ENCODE data around the gene LINGO4.
A peak's percentile ranks its signal among the peaks of the same experiment; 100 is the strongest.

LINGO4 gene

DNA sequence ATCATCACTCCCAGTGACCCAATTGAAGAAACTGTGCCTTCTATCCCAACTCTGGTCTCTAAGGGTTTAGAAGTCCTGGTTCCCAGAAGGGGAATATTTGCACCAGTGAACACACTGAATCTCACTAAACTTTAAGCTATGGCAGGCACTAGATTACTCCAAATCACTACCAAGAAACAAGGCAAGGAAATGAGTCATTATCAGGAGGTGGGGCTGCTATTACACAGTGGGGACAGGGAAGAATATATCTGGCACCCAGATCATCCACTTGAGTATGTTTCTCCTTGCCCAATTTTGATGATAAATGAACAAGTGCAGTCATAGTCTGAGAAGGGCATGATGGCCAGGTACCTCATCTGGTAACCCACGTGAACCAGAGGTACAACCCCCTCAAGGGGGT lies 48.9 kb downstream of the LINGO4 start:
- Histone ChIP-seq H3K4me1 (ENCODE audit: control insufficient read depth, insufficient read depth, low read length) (no peaks in the 10 kb centered on the region), H3K27me3 (replicated peaks; ENCODE audit: control insufficient read depth, insufficient read depth, low read length) (no peaks in the 10 kb centered on the region), H3K9ac (ENCODE audit: low read length) (no peak overlapping the region), H3K4me3 (ENCODE audit: low read length) (no peak overlapping the region), H3K36me3 (ENCODE audit: control insufficient read depth, insufficient read depth, low read length, severe bottlenecking) (peaks cover 29% of the 10 kb centered on the region), H3K9me3 (ENCODE audit: control insufficient read depth, low read length) (no peaks in the 10 kb centered on the region)
- DNase-seq (ENCODE audit: low read depth): peak; percentile 9
